Cerebellar nuclear complex (tissue), 1 donor: Measurements from ENCODE around the gene FOXP1.
"Not testable (repeated sequence)": the region's sequence is repeated elsewhere in the genome, so short reads cannot be mapped to it uniquely, and the experiment has no call there.

Experiments used
- DNase-seq, 2 experiments: peaks; one replicate each; lab custom pipeline; 2025; lab: John Stamatoyannopoulos, UW

Gene FOXP1

GRCh38 chr3:71327936-71328335 is 255.6 kb downstream of the FOXP1 start:
- DNase-seq: no peak

GRCh38 chr3:71325715-71326114 is 257.8 kb downstream of the FOXP1 start:
- no peak for DNase-seq

GRCh38 chr3:71324224-71324623 is 259.3 kb downstream of the FOXP1 start:
- DNase-seq: not testable (repeated sequence)

- no peak for DNase-seq
Observed at GRCh38 chr3:71323558-71323957, 260.0 kb downstream of the FOXP1 start.

GRCh38 chr3:71322154-71322553 is 261.4 kb downstream of the FOXP1 start:
- DNase-seq: no peak

GRCh38 chr3:71319771-71320170 is 263.8 kb downstream of the FOXP1 start:
- DNase-seq: no peak

GRCh38 chr3:71318458-71318827 is 265.1 kb downstream of the FOXP1 start:
- no peak for DNase-seq

GRCh38 chr3:71317749-71318457 is 265.6 kb downstream of the FOXP1 start:
- DNase-seq: no peak

GRCh38 chr3:71317140-71317539 is 266.4 kb downstream of the FOXP1 start:
- no peak for DNase-seq

GRCh38 chr3:71316066-71316777 is 267.3 kb downstream of the FOXP1 start:
- no peak for DNase-seq

- no peak for DNase-seq
Observed at GRCh38 chr3:71315431-71315830, 268.1 kb downstream of the FOXP1 start.

GRCh38 chr3:71313844-71314243 is 269.7 kb downstream of the FOXP1 start:
- DNase-seq: no peak

GRCh38 chr3:71312461-71312860 is 271.1 kb downstream of the FOXP1 start:
- DNase-seq: no peak

- no peak for DNase-seq
Observed at GRCh38 chr3:71311661-71312046, 271.9 kb downstream of the FOXP1 start.

- no peak for DNase-seq
Observed at GRCh38 chr3:71310980-71311660, 272.4 kb downstream of the FOXP1 start.

GRCh38 chr3:71310359-71310979 is 273.1 kb downstream of the FOXP1 start:
- no peak for DNase-seq

- DNase-seq: no peak
Observed at GRCh38 chr3:71309886-71310285, 273.6 kb downstream of the FOXP1 start.

- DNase-seq: no peak
Observed at GRCh38 chr3:71309342-71309741, 274.2 kb downstream of the FOXP1 start.

- no peak for DNase-seq
Observed at GRCh38 chr3:71308836-71309235, 274.7 kb downstream of the FOXP1 start.

GRCh38 chr3:71307991-71308697 is 275.4 kb downstream of the FOXP1 start:
- DNase-seq: no peak

- no peak for DNase-seq
Observed at GRCh38 chr3:71305231-71306206, 278.0 kb downstream of the FOXP1 start.
